Astrocyte (in vitro differentiated cells and primary cell): ENCODE data around the gene OR2Y1. TPM values are rescaled to one million over a fixed set of nuclear protein-coding genes. Genes with fewer than 3 reads are reported as not detected.

Experiments
- DNase-seq: peaks from one replicate; pipeline ENCODE4 v3.0.0-alpha.2; 2010; ENCODE audit warnings: low read depth
- FAIRE-seq: peaks from 2 replicates; lab custom pipeline; 2011; peaks lifted over from hg19 to GRCh38; lab: Jason Lieb, UNC
- H2AFZ ChIP-seq: 2 replicates; pipeline ENCODE4 v1.6.0; 2012; ENCODE audit warnings: low read depth, low read length, inconsistent platforms
- H3K27ac ChIP-seq: 2 replicates; pipeline ENCODE4 v1.5.1; 2011; ENCODE audit warnings: low read depth, low read length, inconsistent platforms
- H3K27me3 ChIP-seq: 2 replicates; pipeline ENCODE4 v1.6.0; 2011; ENCODE audit warnings: low read length, inconsistent platforms; ENCODE audit not compliant: insufficient read depth
- H3K36me3 ChIP-seq: 2 replicates; pipeline ENCODE4 v1.5.1; 2011; ENCODE audit warnings: low read length, inconsistent platforms; ENCODE audit not compliant: insufficient read depth
- H3K4me1 ChIP-seq: 2 replicates; pipeline ENCODE4 v1.5.1; 2011; ENCODE audit warnings: low read length, inconsistent platforms; ENCODE audit not compliant: insufficient read depth
- H3K4me2 ChIP-seq: 2 replicates; pipeline ENCODE4 v1.6.0; 2012; ENCODE audit warnings: low read length, inconsistent platforms
- H3K4me3 ChIP-seq: 2 replicates; pipeline ENCODE4 v1.5.1; 2011; ENCODE audit warnings: low read depth, mild to moderate bottlenecking, low read length, inconsistent platforms; ENCODE audit not compliant: insufficient read depth
- H3K79me2 ChIP-seq: 2 replicates; pipeline ENCODE4 v1.6.0; 2012; ENCODE audit warnings: mild to moderate bottlenecking, low read length, inconsistent platforms; ENCODE audit not compliant: insufficient read depth
- H3K9ac ChIP-seq: 2 replicates; pipeline ENCODE4 v1.6.0; 2012; ENCODE audit warnings: mild to moderate bottlenecking, low read length, inconsistent platforms
- H3K9me3 ChIP-seq: 2 replicates; pipeline ENCODE4 v1.5.1; 2012; ENCODE audit warnings: low read depth, mild to moderate bottlenecking, low read length, inconsistent platforms; ENCODE audit not compliant: insufficient read depth
- H4K20me1 ChIP-seq: 2 replicates; pipeline ENCODE4 v1.6.0; 2012; ENCODE audit warnings: low read length, inconsistent platforms; ENCODE audit not compliant: insufficient read depth
- H3K27ac Mint-ChIP-seq: one replicate; pipeline ENCODE4 v1.8.0; 2021; ENCODE audit warnings: mild to moderate bottlenecking, mixed read lengths; ENCODE audit not compliant: unreplicated experiment
- H3K27me3 Mint-ChIP-seq: one replicate; pipeline ENCODE4 v1.8.0; 2021; ENCODE audit warnings: low read depth, mixed read lengths; ENCODE audit not compliant: unreplicated experiment
- H3K36me3 Mint-ChIP-seq: one replicate; pipeline ENCODE4 v1.8.0; 2021; ENCODE audit warnings: low read depth, mixed read lengths; ENCODE audit not compliant: unreplicated experiment
- H3K4me1 Mint-ChIP-seq: one replicate; pipeline ENCODE4 v1.8.0; 2021; ENCODE audit warnings: low read depth, mixed read lengths; ENCODE audit not compliant: unreplicated experiment
- H3K4me3 Mint-ChIP-seq: one replicate; pipeline ENCODE4 v1.8.0; 2021; ENCODE audit warnings: mild to moderate bottlenecking, moderate library complexity, mixed read lengths; ENCODE audit not compliant: unreplicated experiment
- H3K9me3 Mint-ChIP-seq: one replicate; pipeline ENCODE4 v1.8.0; 2021; ENCODE audit warnings: mild to moderate bottlenecking, mixed read lengths; ENCODE audit not compliant: unreplicated experiment
- EZH2 ChIP-seq: IDR thresholded peaks from 2 replicates; pipeline ENCODE4 v1.6.1; 2012; ENCODE audit warnings: mild to moderate bottlenecking, low read length, inconsistent platforms; ENCODE audit not compliant: insufficient read depth
- total RNA-seq: library from RNA; stranded (reverse); gene quantifications from 2 replicates; pipeline ENCODE4 v1.2.1, GENCODE V29; 2021
- TF ChIP-seq, protein P1 (sequence below): IDR thresholded peaks from 2 replicates; pipeline ENCODE4 v1.5.1; 2011; ENCODE audit warnings: low read depth, mild to moderate bottlenecking, inconsistent platforms, low read length, moderate library complexity; ENCODE audit not compliant: insufficient read depth

Gene OR2Y1
- total RNA-seq, 1 donor from 2014 or later = not detected

DNA sequence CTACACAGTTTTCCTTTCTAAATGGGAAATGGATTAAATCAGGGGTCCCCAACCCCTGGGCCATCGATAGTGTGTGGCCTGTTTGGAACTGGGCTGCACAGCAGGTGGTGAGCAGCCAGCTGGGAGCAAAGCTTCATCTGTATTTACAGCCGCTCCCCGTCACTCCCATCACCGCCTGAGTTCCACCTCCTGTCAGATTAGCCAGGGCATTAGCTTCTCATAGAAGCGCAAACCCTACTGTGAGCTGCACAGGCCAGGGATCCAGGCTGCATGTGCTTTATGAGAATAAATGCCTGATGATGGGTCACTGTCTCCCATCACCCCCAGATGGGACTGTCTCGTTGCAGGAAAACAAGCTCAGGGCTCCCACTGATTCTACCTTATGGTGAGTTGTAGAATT, 49.3 kb downstream of the OR2Y1 start:
- H3K9ac ChIP-seq = no peak overlapping the region
- Mint-ChIP-seq H3K4me3 (no peak overlapping the region), H3K36me3 (no peaks in the 10 kb centered on the region), H3K4me1 (peaks cover 5% of the 10 kb centered on the region), H3K27ac (no peak overlapping the region), H3K9me3 (peaks cover 3% of the 10 kb centered on the region), H3K27me3 (peaks cover 29% of the 10 kb centered on the region)
- FAIRE-seq (no peak), DNase-seq (no peak)
- no peak overlapping the region for H3K4me3 ChIP-seq
- H3K36me3 ChIP-seq = no peaks in the 10 kb centered on the region
- no peak overlapping the region for H3K27ac ChIP-seq
- no peak overlapping the region for H2AFZ ChIP-seq
- H3K27me3 ChIP-seq = peaks cover 4% of the 10 kb centered on the region
- no peaks in the 10 kb centered on the region for H4K20me1 ChIP-seq
- no peaks in the 10 kb centered on the region for H3K4me1 ChIP-seq
- TF ChIP-seq, protein P1, sequence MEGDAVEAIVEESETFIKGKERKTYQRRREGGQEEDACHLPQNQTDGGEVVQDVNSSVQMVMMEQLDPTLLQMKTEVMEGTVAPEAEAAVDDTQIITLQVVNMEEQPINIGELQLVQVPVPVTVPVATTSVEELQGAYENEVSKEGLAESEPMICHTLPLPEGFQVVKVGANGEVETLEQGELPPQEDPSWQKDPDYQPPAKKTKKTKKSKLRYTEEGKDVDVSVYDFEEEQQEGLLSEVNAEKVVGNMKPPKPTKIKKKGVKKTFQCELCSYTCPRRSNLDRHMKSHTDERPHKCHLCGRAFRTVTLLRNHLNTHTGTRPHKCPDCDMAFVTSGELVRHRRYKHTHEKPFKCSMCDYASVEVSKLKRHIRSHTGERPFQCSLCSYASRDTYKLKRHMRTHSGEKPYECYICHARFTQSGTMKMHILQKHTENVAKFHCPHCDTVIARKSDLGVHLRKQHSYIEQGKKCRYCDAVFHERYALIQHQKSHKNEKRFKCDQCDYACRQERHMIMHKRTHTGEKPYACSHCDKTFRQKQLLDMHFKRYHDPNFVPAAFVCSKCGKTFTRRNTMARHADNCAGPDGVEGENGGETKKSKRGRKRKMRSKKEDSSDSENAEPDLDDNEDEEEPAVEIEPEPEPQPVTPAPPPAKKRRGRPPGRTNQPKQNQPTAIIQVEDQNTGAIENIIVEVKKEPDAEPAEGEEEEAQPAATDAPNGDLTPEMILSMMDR = no peak
- TF ChIP-seq EZH2 = no peak
- H3K9me3 ChIP-seq = peaks cover 2% of the 10 kb centered on the region
- no peaks in the 10 kb centered on the region for H3K79me2 ChIP-seq
- no peak overlapping the region for H3K4me2 ChIP-seq

DNA sequence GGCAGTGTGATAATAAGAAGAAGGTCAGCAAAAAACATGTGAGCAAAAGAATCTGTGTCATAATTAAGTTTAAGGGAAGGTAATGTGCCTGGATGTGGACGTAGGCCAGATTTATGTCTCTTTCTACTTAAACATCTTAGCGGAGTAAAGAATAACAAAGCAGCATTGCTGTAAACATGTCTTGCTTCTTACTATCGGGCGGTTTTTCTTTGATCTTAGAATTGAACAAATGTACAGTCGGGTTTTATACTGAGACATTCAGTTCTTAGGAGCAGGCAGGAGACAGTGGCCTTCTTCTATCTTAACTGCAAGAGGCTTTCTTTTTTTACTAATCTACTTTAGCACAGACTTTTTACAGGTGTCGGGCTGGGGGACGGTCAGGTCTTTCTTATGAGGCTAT, 50.1 kb downstream of the OR2Y1 start:
- peaks cover 4% of the 10 kb centered on the region for H3K27me3 ChIP-seq
- Mint-ChIP-seq H3K36me3 (no peaks in the 10 kb centered on the region), H3K27ac (no peak overlapping the region), H3K27me3 (peaks cover 33% of the 10 kb centered on the region), H3K4me1 (peaks cover 5% of the 10 kb centered on the region), H3K9me3 (no peaks in the 10 kb centered on the region), H3K4me3 (no peak overlapping the region)
- TF ChIP-seq EZH2 = no peak
- TF ChIP-seq, protein P1 = no peak
- FAIRE-seq = no peak
- H4K20me1 ChIP-seq = no peaks in the 10 kb centered on the region
- DNase-seq = no peak
- H3K9ac ChIP-seq = no peak overlapping the region
- no peaks in the 10 kb centered on the region for H3K79me2 ChIP-seq
- H3K4me3 ChIP-seq = no peak overlapping the region
- H2AFZ ChIP-seq = no peak overlapping the region
- no peak overlapping the region for H3K4me2 ChIP-seq
- no peaks in the 10 kb centered on the region for H3K4me1 ChIP-seq
- no peak overlapping the region for H3K27ac ChIP-seq
- H3K9me3 ChIP-seq = peaks cover 2% of the 10 kb centered on the region
- no peaks in the 10 kb centered on the region for H3K36me3 ChIP-seq

Other genes with a start within 250 kb of the OR2Y1 start
- 33.7 and 41.7 TPM in 2 replicates for gene CNOT6, start 245.7 kb downstream of the OR2Y1 start, total RNA-seq
- not detected in 2 replicates for gene SCGB3A1, start 148.6 kb downstream of the OR2Y1 start, total RNA-seq
- 3.7 and 7.2 TPM in 2 replicates for gene FLT4, start 90.5 kb downstream of the OR2Y1 start, total RNA-seq
- gene MGAT1, start 62.7 kb upstream of the OR2Y1 start, total RNA-seq = 116 and 120 TPM in 2 replicates
- 14.5 and 15.0 TPM in 2 replicates for gene ZFP62, start 121.2 kb upstream of the OR2Y1 start, total RNA-seq
- gene BTNL8, start 159.1 kb upstream of the OR2Y1 start, total RNA-seq = not detected in 2 replicates
- gene BTNL3, start 248.8 kb upstream of the OR2Y1 start, total RNA-seq = not detected in 2 replicates